Measurements from ENCODE around the gene RAB15.

DNA sequence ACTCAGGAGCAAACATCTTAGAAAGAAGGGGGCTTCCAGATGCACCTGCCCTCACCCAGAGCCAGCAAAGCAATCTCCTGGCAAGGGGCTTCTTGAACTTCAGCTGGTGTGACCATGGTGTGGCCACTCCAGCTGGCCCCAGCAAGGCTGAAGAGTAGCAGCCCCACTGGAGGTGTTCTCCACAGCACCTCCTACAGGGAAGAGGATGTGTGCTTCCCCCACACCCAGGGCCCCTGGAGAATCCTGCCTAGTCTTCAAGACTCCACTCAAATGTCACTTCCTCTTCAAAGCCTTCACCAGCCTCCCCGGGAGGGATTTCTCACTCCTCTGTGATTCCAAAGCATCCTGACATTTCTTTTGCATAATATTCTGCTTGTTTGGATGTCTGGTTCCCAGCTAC is 8.5 kb downstream of the RAB15 start:
- TF ChIP-seq POLR2A (IDR thresholded peaks at IDR 0.05), result no peak
- no peak for TF ChIP-seq CTCF (IDR thresholded peaks at IDR 0.05)
- TF ChIP-seq POLR2AphosphoS5 (IDR thresholded peaks at IDR 0.05), result no peak

All from breast epithelium (tissue), 3 donors.